IMR-90 (cell line): ENCODE measurements around the gene RNF6. TPM values are rescaled to one million over a fixed set of nuclear protein-coding genes. Genes with fewer than 3 reads are reported as not detected.

Source experiments
- ATAC-seq: fragments of 200-7000 bp; cut with Tn5 transposase; 2 replicates; pipeline ENCODE4 v1.9.1; 2020; ENCODE audit warnings: low read depth, mild to moderate bottlenecking, moderate library complexity
- BruUV-seq: library from RNA; stranded (reverse); fragments of 400-500 nt; replicated peaks from 2 replicates; lab custom pipeline; 2021; lab: Mats Ljungman, UMichigan
- CTCF ChIA-PET: fragments of 300-600 bp; formaldehyde crosslinking; extraction: SDS; loops from one replicate; lab custom pipeline; 2021; ENCODE audit warnings: antibody characterized with exemption; lab: Yijun Ruan, JAX
- POLR2A ChIA-PET: fragments of 300-600 bp; sonication (Branson Sonifier 250); formaldehyde crosslinking; loops from one replicate; lab custom pipeline; 2022; ENCODE audit warnings: antibody characterized with exemption; ENCODE audit not compliant: unreplicated experiment; lab: Charles Lee
- DNase-seq: peaks from one replicate; pipeline ENCODE4 v3.0.0; 2013
- H2AFZ ChIP-seq: replicated peaks from 2 replicates; pipeline ENCODE3; 2013; ENCODE audit warnings: low read length, mild to moderate bottlenecking; ENCODE audit not compliant: poor library complexity
- H2AK5ac ChIP-seq: 2 replicates; pipeline ENCODE4 v1.6.1; 2013; ENCODE audit warnings: low read depth, low read length, inconsistent platforms
- H2AK9ac ChIP-seq: replicated peaks from 2 replicates; pipeline ENCODE3; 2013; ENCODE audit warnings: mild to moderate bottlenecking, low read depth, low read length, moderate library complexity; ENCODE audit not compliant: poor library complexity
- H2BK120ac ChIP-seq: 2 replicates; pipeline ENCODE4 v1.6.1; 2013; ENCODE audit warnings: low read depth, low read length, inconsistent platforms
- H2BK15ac ChIP-seq: 3 replicates; pipeline ENCODE4 v1.6.1; 2013; ENCODE audit warnings: low read depth, low read length, inconsistent platforms
- H2BK20ac ChIP-seq: 2 replicates; pipeline ENCODE4 v1.6.1; 2013; ENCODE audit warnings: low read depth, mild to moderate bottlenecking, inconsistent platforms, low read length, moderate library complexity
- H2BK5ac ChIP-seq: 2 replicates; pipeline ENCODE4 v1.6.1; 2013; ENCODE audit warnings: mild to moderate bottlenecking, low read depth, low read length, inconsistent platforms; ENCODE audit not compliant: poor library complexity, severe bottlenecking
- H3K14ac ChIP-seq: replicated peaks from 2 replicates; pipeline ENCODE4 v1.6.1; 2013; ENCODE audit warnings: low read depth, low read length, inconsistent platforms
- H3K18ac ChIP-seq: 2 replicates; pipeline ENCODE4 v1.6.1; 2013; ENCODE audit warnings: low read depth, low read length, control low read depth
- H3K23ac ChIP-seq: 2 replicates; pipeline ENCODE4 v1.6.1; 2013; ENCODE audit warnings: low read depth, low read length, inconsistent platforms
- H3K27ac ChIP-seq: 2 replicates; pipeline ENCODE4 v1.5.1; 2013; ENCODE audit warnings: mild to moderate bottlenecking, control low read depth, low read length; ENCODE audit not compliant: insufficient read depth
- H3K27me3 ChIP-seq: 2 replicates; pipeline ENCODE4 v1.6.1; 2013; ENCODE audit warnings: low read length; ENCODE audit not compliant: control insufficient read depth, insufficient read depth
- H3K36me3 ChIP-seq: 2 replicates; pipeline ENCODE4 v1.6.1; 2013; ENCODE audit warnings: low read length, mixed read lengths; ENCODE audit not compliant: control insufficient read depth, insufficient read depth
- H3K4ac ChIP-seq: 2 replicates; pipeline ENCODE4 v1.6.1; 2013; ENCODE audit warnings: low read depth, low read length, inconsistent platforms
- H3K4me1 ChIP-seq: 2 replicates; pipeline ENCODE4 v1.6.1; 2013; ENCODE audit warnings: low read length, mixed read lengths; ENCODE audit not compliant: control insufficient read depth, insufficient read depth
- H3K4me2 ChIP-seq: 2 replicates; pipeline ENCODE4 v1.6.1; 2013; ENCODE audit warnings: low read depth, mild to moderate bottlenecking, control low read depth, low read length, moderate library complexity
- H3K4me3 ChIP-seq: 2 replicates; pipeline ENCODE4 v1.5.1; 2013; ENCODE audit warnings: low read depth, mild to moderate bottlenecking, control low read depth, low read length, moderate library complexity; ENCODE audit not compliant: insufficient read depth
- H3K56ac ChIP-seq: 2 replicates; pipeline ENCODE4 v1.6.1; 2013; ENCODE audit warnings: low read length, inconsistent platforms; ENCODE audit not compliant: insufficient read depth; ENCODE audit errors: extremely low read depth
- H3K79me1 ChIP-seq, 2 experiments: 2 replicates each; pipeline ENCODE4 v1.6.1; 2013; ENCODE audit warnings: low read length in 2 of 2, inconsistent platforms in 1 of 2, low read depth in 1 of 2
- H3K9ac ChIP-seq: 2 replicates; pipeline ENCODE4 v1.6.1; 2013; ENCODE audit warnings: low read depth, low read length, control low read depth
- H3K9me1 ChIP-seq: 2 replicates; pipeline ENCODE4 v1.6.1; 2013; ENCODE audit warnings: low read length, inconsistent platforms; ENCODE audit not compliant: insufficient read depth
- H3K9me3 ChIP-seq: 2 replicates; pipeline ENCODE4 v1.6.1; 2013; ENCODE audit warnings: low read length; ENCODE audit not compliant: control insufficient read depth, insufficient read depth
- H4K20me1 ChIP-seq: 2 replicates; pipeline ENCODE4 v1.6.1; 2013; ENCODE audit warnings: low read length, inconsistent platforms; ENCODE audit not compliant: insufficient read depth
- H4K5ac ChIP-seq: 2 replicates; pipeline ENCODE4 v1.6.1; 2013; ENCODE audit warnings: mild to moderate bottlenecking, low read depth, low read length, control low read depth
- H4K8ac ChIP-seq, 2 experiments: 2 replicates each; pipeline ENCODE4 v1.6.1; 2013; ENCODE audit warnings: low read depth in 2 of 2, low read length in 2 of 2, control low read depth in 1 of 2, inconsistent platforms in 1 of 2
- H4K91ac ChIP-seq: 2 replicates; pipeline ENCODE4 v1.6.1; 2013; ENCODE audit warnings: low read depth, low read length, inconsistent platforms; ENCODE audit not compliant: insufficient read depth
- FOS ChIP-seq: fragments of 150-350 bp; IDR thresholded peaks from 2 replicates; pipeline ENCODE4 v1.6.1; 2016; ENCODE audit warnings: low read depth, low read length
- RCOR1 ChIP-seq: IDR thresholded peaks from 2 replicates; pipeline ENCODE4 v1.6.1; 2012; ENCODE audit warnings: mild to moderate bottlenecking, low read length, improper control_type of control experiment; ENCODE audit not compliant: insufficient replicate concordance
- WGBS, 2 experiments: methylation state at CpG; one replicate each; pipeline versions ENCODE4 v1.1.5 to v1.1.7; 2013; ENCODE audit warnings: missing lambda C conversion rate in 2 of 2; ENCODE audit not compliant: insufficient read length in 1 of 2; ENCODE audit errors: extremely low coverage in 2 of 2; 5-methylcytosine and 5-hydroxymethylcytosine counted together
- dilution Hi-C: fragments of 300-500 bp; cut with HindIII; formaldehyde crosslinking; loops from one replicate; pipeline ENCODE4 v1.14.3; 2018; ENCODE audit warnings: low sequenced_read_pairs; ENCODE audit not compliant: unreplicated experiment
- in situ Hi-C: fragments of 300-500 bp; cut with MboI; formaldehyde crosslinking; loops from 3 replicates; pipeline ENCODE4 v1.14.3; 2019; ENCODE audit warnings: low sequenced_read_pairs, inconsistent platforms, mixed read lengths
- intact Hi-C: fragments of 100-400 bp; cut with micrococcal nuclease; formaldehyde crosslinking; loops from 2 replicates; pipeline ENCODE4 v1.10.0; 2022
- polyA plus RNA-seq, 3 experiments: library from polyadenylated mRNA; depleted of rRNA; stranded (reverse); fragments of >200 nt; gene quantifications; 2 replicates each; pipeline ENCODE4 v1.2.3, GENCODE V29; 2012; ENCODE audit warnings: low replicate concordance in 1 of 3
- total RNA-seq: library from RNA; depleted of rRNA; stranded (reverse); fragments of >200 nt; gene quantifications from 2 replicates; pipeline ENCODE4 v1.2.3, GENCODE V29; 2012

Gene RNF6
- total and polyA plus RNA-seq, 2 of the 4 experiments (the other 2 are of a cell fraction) = 22.9 to 33.3 TPM

DNA sequence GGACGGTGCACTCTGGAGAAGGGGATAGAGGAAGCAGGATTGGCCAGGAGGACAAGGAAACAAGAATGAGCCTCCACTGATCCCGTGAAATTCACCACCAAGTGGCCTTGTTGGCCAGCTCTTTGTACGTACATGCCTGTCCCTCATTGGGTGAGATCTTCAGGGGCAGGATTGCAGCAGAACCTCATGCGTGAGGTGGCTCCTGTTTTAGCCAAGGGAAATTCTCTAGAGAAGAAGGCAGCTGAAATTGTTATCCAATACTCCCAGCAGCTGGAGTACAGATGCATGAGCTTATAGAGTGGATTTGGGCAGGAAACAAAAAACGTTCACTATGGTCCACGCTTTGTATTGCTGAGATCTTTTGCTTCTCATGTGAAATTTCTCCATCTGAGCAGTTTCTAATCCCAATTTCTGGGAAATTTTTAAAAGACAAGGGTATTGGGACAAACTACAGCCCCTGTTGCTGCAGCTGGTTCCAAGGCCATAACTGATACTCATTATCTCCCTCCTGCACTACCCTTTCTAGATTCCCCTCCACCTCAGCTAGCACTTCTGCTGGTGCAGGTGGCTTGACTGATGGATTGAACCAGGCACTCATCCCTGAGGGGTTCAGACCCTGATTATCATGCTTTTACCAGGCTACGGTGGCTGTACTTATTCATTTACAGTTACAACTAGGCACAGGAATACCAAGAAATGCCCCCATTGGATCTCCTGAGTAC lies 3.9 kb upstream of the RNF6 start:
- ATAC-seq (no peak), DNase-seq (no peak)
- Histone ChIP-seq H3K27me3 (peaks cover 2% of the 10 kb centered on the region; the same call in 1 of the 2 replicates), H4K91ac (no peak overlapping the region), H3K27ac (no peak overlapping the region), H2BK5ac (no peak overlapping the region), H3K4ac (no peak overlapping the region), H2BK15ac (no peak overlapping the region), H3K23ac (no peak overlapping the region), H3K18ac (no peak overlapping the region), H2BK20ac (no peak overlapping the region), H3K9me3 (no peaks in the 10 kb centered on the region), H3K9me1 (no peaks in the 10 kb centered on the region), H2AK9ac (no peak overlapping the region), H3K14ac (no peak overlapping the region), H3K79me1 (peaks cover 0 to 12% of the 10 kb centered on the region in 2 experiments; a peak in 1 of 4 replicates), H3K4me3 (no peak overlapping the region), H3K4me1 (no peaks in the 10 kb centered on the region), H3K4me2 (no peak overlapping the region), H4K20me1 (no peaks in the 10 kb centered on the region), H4K8ac (no peak overlapping the region), H2BK120ac (no peak overlapping the region), H3K36me3 (no peaks in the 10 kb centered on the region), H3K56ac (no peak overlapping the region), H3K9ac (no peak overlapping the region), H4K5ac (no peak overlapping the region), H2AFZ (peak overlapping the region; percentile 64), H2AK5ac (no peak overlapping the region)
- BruUV-seq = no TSS peak
- WGBS, 2 experiments = 80% methylated on average over 1 of the region's 7 CpGs; no CpG with 5 or more reads in 1 of the 2 experiments
- ChIA-PET CTCF (no interaction called here), POLR2A (no interaction called here)
- in situ Hi-C loops = no loop called here
- TF ChIP-seq RCOR1 (no peak), FOS (no peak)
- dilution Hi-C loops = no loop called here
- intact Hi-C loops = no loop called here
